HG03159 (cell line): ENCODE data around the gene MAT2A.
A peak's percentile ranks its signal among the peaks of the same experiment; 100 is the strongest.
"Not testable (repeated sequence)": the region's sequence is repeated elsewhere in the genome, so short reads cannot be mapped to it uniquely, and the experiment has no call there.

Experiments
- ATAC-seq: cut with Tn5 transposase; IDR thresholded peaks from one replicate; pipeline ENCODE4 v1.9.1; 2021; ENCODE audit warnings: mild to moderate bottlenecking, moderate library complexity; ENCODE audit not compliant: unreplicated experiment

MAT2A gene

GRCh38 chr2:85523903-85524335 is 15.0 kb upstream of the MAT2A start:
- ATAC-seq, result no peak

- ATAC-seq, result no peak
These were observed 14.5 kb upstream of the MAT2A start for GRCh38 chr2:85524336-85524908.

GRCh38 chr2:85525029-85525428 is 13.9 kb upstream of the MAT2A start:
- no peak for ATAC-seq

GRCh38 chr2:85525567-85525966 is 13.4 kb upstream of the MAT2A start:
- ATAC-seq, result no peak

GRCh38 chr2:85527787-85528186 is 11.2 kb upstream of the MAT2A start:
- no peak for ATAC-seq

- ATAC-seq, result no peak
These were observed 10.6 kb upstream of the MAT2A start for GRCh38 chr2:85528355-85528754.

DNA sequence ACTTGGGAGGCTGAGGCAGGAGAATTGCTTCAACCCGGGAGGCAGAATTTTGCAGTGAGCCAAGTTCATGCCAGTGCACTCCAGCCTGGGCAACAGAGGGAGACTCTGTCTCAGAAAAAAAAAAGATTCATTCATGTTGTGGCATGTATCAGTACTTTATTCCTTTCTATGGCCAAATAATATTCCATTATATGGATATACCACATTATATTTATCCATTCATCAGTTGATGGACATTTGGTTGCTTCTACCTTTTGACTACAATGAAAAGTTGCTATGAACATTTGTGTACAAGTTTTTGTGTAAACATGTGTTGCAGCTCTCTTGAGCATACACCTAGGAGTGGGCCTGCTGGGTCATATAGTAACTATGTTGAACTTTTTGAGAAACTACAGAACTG is 9.2 kb upstream of the MAT2A start:
- ATAC-seq, result no peak

- ATAC-seq, result no peak
These were observed 7.4 kb upstream of the MAT2A start for GRCh38 chr2:85531589-85531988.

- ATAC-seq, result no peak
These were observed 4.9 kb upstream of the MAT2A start for GRCh38 chr2:85534099-85534498.

- ATAC-seq, result no peak
These were observed 4.1 kb upstream of the MAT2A start for GRCh38 chr2:85534881-85535280.

DNA sequence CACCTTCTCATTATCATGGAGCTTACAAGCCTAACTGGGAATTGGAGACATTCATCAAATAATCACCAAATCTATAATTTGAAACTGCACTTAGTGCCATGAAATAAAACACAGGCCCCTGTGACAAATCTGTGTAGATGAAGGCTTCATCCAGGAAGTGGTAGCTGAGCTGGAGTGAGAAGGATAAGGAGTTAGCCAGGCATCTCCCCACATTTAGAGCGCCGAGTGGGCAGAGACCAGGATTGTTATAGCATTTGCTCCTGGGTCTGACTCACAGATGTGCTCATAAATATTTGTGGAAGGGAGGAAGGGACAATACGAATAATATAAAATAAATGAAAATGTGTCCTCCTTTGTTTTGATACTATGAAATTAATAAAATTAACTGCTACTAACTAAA is 2.5 kb upstream of the MAT2A start:
- ATAC-seq, result no peak

DNA sequence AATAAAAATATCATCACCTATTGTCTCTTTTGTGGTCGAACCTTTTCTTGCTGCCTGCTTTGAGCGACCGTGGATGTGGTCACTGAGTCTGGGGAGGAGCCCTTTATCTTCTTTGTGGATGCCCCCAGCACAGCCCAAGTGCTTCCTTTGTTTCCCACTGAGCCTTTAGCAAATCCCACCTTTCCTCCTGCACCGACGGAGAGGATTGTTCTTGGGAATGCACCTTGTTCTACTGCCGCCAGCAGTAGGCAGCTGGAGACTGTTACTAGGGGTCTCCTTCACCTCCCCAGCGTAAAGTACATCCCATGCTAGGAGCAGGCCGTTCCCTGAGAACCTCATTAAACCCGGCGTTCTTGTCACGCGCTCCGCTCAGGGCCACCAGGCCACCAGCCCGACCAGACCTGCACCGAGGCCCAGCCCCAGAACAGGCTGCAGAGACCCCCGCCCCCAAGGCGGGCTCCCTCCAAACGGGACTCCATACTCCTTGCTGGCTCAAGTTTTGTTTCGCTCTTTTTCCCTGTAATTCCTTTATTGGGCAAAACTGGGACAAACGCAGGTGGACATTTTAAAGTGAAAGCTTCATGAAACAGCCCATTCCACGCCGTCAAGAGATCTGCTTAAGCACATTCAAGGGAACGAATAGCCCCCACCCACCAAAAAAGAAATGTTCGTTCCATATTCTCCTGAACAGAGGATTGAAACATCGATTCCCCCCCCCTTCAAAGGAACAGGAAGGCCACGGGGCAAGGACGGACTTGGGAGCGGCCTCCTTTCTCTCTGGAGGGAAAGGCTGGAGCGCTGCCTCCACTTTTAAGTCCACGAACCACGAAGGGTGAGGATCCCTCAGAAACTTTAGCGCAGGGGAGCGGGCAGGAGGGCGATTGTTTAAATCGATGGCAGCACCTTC is 1.1 kb upstream of the MAT2A start:
- no peak for ATAC-seq

DNA sequence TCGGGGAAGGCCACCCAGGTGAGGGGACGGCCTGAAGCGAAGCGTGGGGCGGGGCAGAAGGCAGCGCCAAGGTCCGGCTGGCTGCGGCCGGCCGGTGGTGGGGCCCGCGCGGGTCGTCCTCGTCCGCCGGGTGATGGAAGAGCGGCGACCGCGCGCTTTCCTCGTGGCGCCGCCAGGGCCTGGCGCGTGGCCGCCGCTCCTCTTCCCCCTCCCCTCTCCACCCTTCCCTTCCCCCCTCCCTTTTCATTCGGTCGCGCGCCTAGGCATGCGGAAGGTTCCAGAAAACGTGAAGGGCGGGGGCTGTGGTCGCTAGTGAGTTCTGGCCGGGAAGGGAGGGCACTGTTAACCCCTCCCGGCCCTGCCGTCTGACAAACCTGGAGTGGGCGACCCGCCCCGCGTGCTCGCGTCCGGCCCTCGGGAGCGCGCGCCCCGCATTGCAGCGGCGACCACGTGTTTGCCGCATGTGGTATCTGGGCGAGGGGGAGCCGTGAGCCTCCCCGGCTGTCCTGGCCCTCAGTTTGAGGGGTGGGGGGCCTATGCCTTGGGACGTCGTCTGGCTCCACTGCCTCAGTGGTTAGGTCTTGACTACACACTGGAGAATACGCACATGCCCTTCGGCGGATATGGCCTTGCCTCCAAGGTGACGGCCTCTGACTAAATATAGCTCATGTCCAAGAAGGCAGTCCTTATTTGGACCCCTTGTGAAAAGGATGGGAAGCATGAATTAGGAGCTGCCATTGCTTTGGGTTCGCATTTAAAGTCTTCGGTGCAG is 579 bp downstream of the MAT2A start:
- peak; percentile 33 for ATAC-seq

GRCh38 chr2:85540133-85540648 is 1.2 kb downstream of the MAT2A start:
- ATAC-seq, result no peak

- no peak for ATAC-seq
These were observed 2.3 kb downstream of the MAT2A start for GRCh38 chr2:85541262-85541661.

DNA sequence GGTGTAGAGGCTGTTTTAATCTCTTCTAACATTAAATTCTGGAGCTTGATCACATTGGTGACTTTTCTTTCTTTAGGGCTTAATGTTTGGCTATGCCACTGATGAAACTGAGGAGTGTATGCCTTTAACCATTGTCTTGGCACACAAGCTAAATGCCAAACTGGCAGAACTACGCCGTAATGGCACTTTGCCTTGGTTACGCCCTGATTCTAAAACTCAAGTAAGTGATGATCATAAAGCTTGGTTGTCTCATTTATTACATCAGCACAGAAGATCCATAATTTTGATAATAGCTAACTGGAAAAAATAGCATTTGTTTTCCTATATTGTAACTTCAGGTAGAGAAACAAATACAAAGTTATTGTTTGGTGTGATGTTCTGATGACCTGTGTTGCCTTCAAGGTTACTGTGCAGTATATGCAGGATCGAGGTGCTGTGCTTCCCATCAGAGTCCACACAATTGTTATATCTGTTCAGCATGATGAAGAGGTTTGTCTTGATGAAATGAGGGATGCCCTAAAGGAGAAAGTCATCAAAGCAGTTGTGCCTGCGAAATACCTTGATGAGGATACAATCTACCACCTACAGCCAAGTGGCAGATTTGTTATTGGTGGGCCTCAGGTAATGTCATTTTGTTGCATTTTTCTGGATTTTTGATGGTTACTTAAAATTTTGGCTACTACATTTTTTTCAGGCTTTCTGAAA is 2.9 kb downstream of the MAT2A start:
- ATAC-seq, result no peak

DNA sequence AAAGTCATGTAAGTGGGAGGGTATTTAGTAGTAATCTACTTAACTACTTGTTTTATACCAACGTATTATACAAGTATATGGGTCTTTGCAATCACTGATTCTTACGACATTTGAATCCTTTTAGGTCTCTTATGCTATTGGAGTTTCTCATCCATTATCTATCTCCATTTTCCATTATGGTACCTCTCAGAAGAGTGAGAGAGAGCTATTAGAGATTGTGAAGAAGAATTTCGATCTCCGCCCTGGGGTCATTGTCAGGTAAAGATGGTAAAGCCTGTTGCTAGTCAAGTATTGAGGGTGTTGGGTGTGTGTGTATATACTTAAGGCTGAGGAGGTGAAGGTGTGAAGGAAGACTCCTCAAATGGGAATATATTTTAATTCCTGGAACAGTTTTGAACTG is 3.8 kb downstream of the MAT2A start:
- ATAC-seq, result no peak

DNA sequence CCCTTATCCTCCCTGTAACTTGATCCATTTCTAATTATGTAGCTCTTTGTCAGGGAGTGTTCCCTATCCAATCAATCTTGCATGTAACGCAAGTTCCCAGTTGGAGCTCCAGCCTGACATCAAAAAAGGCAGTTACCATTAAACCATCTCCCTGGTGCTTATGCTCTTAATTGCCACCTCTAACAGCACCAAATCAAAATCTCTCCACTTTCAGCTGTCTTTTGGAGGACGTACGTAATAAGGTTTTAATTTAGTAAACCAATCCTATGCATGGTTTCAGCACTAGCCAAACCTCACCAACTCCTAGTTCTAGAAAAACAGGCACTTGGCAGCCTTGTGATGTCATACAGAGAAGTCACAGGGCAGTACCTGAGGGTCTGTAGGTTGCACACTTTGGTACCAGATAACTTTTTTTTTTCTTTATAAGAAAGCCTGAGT is 5.3 kb downstream of the MAT2A start:
- ATAC-seq, result not testable (repeated sequence)

- ATAC-seq, result not testable (repeated sequence)
These were observed 6.2 kb downstream of the MAT2A start for GRCh38 chr2:85544915-85545779.

- no peak for ATAC-seq
These were observed 6.8 kb downstream of the MAT2A start for GRCh38 chr2:85545780-85546240.
